PC-9 (cell line): ENCODE results near the gene ERAP2.

Experiments used
- CTCF ChIP-seq: fragments of 200-600 bp; sonication (generic); conservative IDR thresholded peaks from 2 replicates; pipeline ENCODE4 v1.6.1; 2017; ENCODE audit warnings: mixed run types, antibody characterized with exemption, mild to moderate bottlenecking, moderate library complexity
- EZH2 ChIP-seq: fragments of 200-600 bp; sonication (generic); IDR thresholded peaks from 2 replicates; pipeline ENCODE4 v1.8.0; 2017; ENCODE audit warnings: antibody characterized with exemption, low read depth

DNA sequence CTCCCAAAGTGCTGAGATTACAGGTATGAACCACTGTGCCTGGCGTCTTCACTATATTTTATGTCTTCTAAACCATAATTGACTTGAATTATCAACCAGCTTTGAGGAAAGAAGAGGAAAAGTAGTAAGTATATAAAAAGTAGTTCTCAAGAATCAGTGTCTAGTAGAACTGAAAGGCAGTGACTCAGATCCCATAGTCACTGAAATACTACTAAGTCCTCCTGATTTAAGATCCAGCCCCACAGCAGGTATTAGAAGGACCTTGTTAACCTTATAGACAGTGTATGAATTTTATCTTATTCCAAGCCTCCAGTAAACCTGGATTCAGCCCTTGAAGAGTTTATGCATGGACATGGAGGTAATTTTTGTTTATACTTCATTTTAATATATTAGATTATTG, 91.1 kb downstream of the ERAP2 start:
- TF ChIP-seq EZH2 (no peak), CTCF (no peak)
